D721Med (cell line): ENCODE measurements around the gene CDK5RAP2.

Experiments
- DNase-seq: peaks from one replicate; pipeline ENCODE4 v3.0.0; 2011; ENCODE audit warnings: low spot score; ENCODE audit not compliant: insufficient read length
- FAIRE-seq: peaks from 2 replicates; lab custom pipeline; 2011; peaks lifted over from hg19 to GRCh38; lab: Jason Lieb, UNC
- TF ChIP-seq, protein P1 (sequence below): IDR thresholded peaks from 2 replicates; pipeline ENCODE4 v1.5.1; 2012; ENCODE audit warnings: mild to moderate bottlenecking, control low read depth; ENCODE audit not compliant: insufficient read depth; ENCODE audit errors: missing control alignments

CDK5RAP2 gene

DNA sequence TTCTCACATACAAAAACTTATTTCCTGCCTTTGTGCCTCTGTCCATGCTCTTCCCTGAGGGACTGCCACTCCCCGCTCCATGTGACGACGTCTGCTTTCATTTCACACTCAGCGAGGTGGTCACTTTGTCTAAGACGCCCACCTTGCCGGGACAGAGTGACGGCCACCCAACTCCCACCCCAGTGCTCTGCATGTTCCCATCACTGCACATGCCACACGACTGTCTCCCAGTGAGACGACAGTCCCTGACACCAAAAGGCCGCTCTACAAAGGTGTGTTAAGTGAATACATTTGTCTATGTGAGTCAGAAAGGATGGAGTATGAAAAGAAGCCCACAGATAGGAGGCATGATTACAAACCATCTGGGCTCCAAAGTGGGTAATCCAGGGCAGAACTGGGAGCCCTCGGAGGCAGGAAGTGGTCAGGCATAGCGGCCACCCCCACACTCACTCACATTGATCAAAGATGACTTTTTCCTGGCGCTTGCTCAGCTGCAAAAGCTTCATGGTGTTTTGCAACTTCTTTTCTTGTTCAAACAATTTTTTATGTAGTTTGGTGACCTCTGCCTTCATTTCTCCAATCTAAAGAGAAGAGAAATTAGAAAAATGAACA is 185.8 kb downstream of the CDK5RAP2 start:
- DNase-seq = no peak
- FAIRE-seq = no peak
- TF ChIP-seq, protein P1, sequence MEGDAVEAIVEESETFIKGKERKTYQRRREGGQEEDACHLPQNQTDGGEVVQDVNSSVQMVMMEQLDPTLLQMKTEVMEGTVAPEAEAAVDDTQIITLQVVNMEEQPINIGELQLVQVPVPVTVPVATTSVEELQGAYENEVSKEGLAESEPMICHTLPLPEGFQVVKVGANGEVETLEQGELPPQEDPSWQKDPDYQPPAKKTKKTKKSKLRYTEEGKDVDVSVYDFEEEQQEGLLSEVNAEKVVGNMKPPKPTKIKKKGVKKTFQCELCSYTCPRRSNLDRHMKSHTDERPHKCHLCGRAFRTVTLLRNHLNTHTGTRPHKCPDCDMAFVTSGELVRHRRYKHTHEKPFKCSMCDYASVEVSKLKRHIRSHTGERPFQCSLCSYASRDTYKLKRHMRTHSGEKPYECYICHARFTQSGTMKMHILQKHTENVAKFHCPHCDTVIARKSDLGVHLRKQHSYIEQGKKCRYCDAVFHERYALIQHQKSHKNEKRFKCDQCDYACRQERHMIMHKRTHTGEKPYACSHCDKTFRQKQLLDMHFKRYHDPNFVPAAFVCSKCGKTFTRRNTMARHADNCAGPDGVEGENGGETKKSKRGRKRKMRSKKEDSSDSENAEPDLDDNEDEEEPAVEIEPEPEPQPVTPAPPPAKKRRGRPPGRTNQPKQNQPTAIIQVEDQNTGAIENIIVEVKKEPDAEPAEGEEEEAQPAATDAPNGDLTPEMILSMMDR = no peak

DNA sequence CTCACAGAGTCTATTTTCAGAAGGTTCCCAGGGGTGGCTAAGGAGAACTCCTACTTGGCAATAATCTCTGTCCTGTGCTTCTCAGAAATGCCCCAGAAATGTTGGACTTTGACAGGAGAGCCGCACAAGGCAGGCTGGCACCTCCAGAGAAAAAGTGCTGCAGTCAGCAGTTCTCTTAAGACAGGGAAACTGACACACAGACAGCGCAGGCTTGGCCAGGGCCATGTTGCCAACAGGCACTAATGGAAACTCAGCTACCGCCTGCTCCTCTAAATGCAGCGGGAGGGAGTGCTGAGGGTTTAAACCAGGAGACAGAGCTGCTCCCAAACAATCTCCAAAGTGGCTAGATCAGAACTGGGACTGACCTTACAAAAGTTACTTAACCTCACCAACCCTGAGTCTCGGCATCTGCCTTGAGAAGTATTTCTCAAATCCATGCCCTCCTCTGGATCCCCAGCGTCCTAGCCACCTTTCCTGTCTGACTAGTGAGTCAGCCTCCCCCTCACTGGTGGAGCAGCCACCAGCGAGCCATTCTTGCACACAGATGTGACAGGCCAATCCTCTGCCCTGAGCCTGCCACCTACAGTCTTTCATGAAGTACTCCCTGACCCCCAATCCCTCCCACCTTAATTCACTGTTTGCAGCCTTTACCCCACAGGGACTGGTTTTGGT is 186.4 kb downstream of the CDK5RAP2 start:
- DNase-seq (no peak), FAIRE-seq (no peak)
- TF ChIP-seq, protein P1 = no peak

DNA sequence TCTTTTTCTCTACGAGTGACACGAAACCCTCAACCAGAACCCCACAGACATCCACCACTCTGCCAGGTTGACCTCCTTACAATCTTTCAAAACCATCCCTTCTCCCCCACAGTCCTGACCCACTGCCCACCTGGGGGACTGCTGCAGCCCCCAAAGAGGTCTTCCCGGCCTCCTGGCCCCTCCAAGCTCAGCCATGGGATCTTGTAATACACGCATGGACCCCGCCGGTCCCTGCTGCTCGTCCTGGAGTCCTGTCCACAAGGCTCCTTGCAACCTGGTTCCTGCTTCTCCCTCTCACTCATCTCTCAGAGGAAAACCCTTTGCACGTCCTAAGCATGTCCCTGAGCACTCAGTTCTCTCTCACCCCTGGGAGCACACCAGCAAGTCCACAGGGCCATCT is 187.3 kb downstream of the CDK5RAP2 start:
- DNase-seq (no peak), FAIRE-seq (no peak)
- TF ChIP-seq, protein P1 = no peak

DNA sequence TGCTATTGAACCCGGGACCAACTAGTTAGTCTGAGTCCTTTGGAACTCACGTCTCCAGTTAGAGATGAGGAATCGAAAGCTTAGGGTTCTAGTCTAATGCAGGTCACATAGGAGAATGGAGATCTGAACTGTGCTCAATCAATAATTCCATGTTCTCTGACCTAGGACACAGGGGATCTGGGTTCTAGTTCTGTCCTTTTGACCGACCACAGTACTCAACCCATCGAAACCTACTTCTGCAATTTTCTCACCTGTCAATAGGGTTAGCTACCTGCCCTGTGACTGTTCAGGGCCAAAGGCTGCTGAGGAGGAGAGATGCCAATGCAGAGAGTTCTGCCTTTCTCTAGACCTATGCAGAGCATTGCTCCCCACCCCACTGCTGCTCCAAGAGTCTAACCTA is 187.7 kb downstream of the CDK5RAP2 start:
- DNase-seq (no peak), FAIRE-seq (no peak)
- TF ChIP-seq, protein P1 = no peak

DNA sequence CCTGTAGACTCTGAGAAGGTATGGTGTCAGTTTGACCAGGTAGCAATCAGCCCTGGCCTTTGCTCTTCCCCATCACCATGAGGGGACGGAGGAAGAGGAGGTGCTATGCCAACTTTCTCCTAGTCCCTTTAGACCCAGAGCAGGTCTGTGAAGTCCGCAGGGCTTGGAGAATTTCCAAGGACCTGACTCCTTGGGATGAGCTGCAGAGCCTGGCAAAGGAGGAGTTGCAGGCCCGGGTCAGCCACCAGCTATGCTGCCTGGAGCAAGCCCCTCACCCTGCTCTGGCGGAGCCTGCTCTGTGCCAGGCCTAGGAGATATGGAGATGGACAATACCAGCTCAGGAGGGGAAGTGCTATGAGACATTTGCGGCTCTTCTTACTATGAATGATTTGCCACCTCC is 188.3 kb downstream of the CDK5RAP2 start:
- FAIRE-seq (no peak), DNase-seq (no peak)
- TF ChIP-seq, protein P1 = no peak

DNA sequence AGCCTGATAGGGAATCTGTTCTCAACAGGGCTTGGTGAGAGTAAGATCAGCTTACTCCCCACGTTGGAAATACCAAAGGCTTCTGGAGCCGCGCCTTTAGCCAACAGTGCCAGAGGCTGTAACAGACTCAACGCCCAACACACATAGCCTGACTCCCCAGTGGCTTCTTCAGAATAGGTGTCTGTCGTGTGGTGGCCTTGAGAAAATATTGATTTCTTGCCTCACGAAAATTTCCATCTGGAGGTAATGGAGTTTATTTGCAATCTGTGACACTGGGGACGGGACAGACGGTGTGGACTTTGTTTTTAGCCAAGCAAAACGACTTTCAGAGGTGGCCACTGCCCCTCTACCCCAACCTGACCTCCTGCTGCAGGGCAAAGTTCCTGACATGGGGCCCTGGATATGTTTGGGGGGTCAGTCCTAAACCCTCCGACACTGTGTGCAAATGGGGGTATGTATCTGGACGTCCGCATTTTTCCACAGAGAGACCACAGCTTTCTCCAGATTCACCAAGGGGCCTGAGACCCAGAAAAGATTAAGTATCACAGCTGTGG is 189.3 kb downstream of the CDK5RAP2 start:
- FAIRE-seq = no peak
- TF ChIP-seq, protein P1 = no peak
- DNase-seq = no peak

DNA sequence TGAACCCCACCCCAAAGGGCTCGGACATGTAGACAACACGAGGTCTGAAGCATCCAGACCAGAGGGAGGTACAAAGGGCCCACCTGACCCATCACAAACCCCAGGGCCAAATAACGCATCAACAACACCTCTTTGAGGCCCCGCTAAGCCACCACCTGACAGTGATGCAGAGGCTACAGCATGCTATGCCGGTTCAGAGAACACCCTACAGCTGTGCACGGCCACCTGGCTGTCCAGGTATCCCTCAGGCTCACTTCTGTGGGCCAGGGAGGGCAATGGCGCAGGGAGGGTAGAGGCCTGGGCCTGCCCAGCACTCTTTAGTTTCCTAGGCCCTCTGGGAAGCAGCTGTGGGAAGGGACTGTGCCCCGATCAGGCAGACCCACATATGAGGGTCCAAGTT is 190.1 kb downstream of the CDK5RAP2 start:
- DNase-seq (no peak), FAIRE-seq (no peak)
- TF ChIP-seq, protein P1 = no peak
